Prostate gland (tissue), 2 donors: ENCODE measurements around the gene FNDC3B.

Source experiments
- POLR2A ChIP-seq: fragments of 450-650 bp; IDR thresholded peaks from one replicate; pipeline ENCODE4 v1.6.1; 2016; ENCODE audit warnings: antibody characterized with exemption, mild to moderate bottlenecking
- POLR2AphosphoS5 ChIP-seq: sonication (generic); formaldehyde crosslinking; IDR thresholded peaks from one replicate; pipeline ENCODE4 v1.6.1; 2017; ENCODE audit warnings: antibody characterized with exemption
- TF ChIP-seq, protein P1 (sequence below), 4 experiments: fragments of 200-600 bp in 2 of 4; fragments of 450-650 bp in 2 of 4; sonication (generic) in 2 of 4; IDR thresholded peaks; 1 replicate in 3 of 4; 2 replicates in 1 of 4; pipeline ENCODE4 v1.5.1; 2016 to 2019; ENCODE audit warnings: antibody characterized with exemption in 4 of 4, mild to moderate bottlenecking in 2 of 4, moderate library complexity in 2 of 4

DNA sequence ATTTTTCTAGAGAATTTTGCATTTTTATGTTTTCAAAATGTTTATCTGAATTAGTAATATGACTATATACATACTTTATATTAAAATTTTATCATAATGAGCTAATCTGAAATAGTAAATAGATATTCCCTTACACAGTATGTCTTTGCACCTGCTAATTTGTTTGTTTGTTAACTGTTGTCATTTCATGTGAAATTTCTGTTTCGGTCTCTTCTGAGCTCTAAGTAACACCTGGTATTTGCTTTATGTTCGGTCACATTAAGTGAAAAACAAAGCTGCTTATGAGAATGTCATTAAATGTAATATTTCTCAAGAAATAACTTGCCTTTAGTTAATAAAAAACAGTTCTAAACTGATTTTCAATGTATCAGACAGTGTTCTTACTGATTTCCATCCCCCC, 61.1 kb downstream of the FNDC3B start:
- TF ChIP-seq POLR2A, result no peak
- TF ChIP-seq, protein P1, sequence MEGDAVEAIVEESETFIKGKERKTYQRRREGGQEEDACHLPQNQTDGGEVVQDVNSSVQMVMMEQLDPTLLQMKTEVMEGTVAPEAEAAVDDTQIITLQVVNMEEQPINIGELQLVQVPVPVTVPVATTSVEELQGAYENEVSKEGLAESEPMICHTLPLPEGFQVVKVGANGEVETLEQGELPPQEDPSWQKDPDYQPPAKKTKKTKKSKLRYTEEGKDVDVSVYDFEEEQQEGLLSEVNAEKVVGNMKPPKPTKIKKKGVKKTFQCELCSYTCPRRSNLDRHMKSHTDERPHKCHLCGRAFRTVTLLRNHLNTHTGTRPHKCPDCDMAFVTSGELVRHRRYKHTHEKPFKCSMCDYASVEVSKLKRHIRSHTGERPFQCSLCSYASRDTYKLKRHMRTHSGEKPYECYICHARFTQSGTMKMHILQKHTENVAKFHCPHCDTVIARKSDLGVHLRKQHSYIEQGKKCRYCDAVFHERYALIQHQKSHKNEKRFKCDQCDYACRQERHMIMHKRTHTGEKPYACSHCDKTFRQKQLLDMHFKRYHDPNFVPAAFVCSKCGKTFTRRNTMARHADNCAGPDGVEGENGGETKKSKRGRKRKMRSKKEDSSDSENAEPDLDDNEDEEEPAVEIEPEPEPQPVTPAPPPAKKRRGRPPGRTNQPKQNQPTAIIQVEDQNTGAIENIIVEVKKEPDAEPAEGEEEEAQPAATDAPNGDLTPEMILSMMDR (IDR thresholded peaks at IDR 0.05), result no peak
- TF ChIP-seq POLR2AphosphoS5, result no peak
